GM12892 (cell line): Measurements from ENCODE around the gene SNRNP70.

Source experiments
- DNase-seq: peaks from one replicate; pipeline ENCODE4 v3.0.0; 2011; ENCODE audit not compliant: insufficient read length
- FAIRE-seq: peaks from 2 replicates; lab custom pipeline; 2011; peaks lifted over from hg19 to GRCh38; lab: Jason Lieb, UNC
- POLR2A ChIP-seq: IDR thresholded peaks from 2 replicates; pipeline ENCODE4 v1.6.1; 2011; ENCODE audit warnings: low read depth, low read length, control low read depth
- POLR2AphosphoS5 ChIP-seq: IDR thresholded peaks from 2 replicates; pipeline ENCODE4 v1.6.1; 2011; ENCODE audit warnings: low read depth, low read length, control low read depth
- TAF1 ChIP-seq: IDR thresholded peaks from 2 replicates; pipeline ENCODE4 v1.6.1; 2011; ENCODE audit warnings: low read depth, mild to moderate bottlenecking, control low read depth, low read length, borderline replicate concordance

The SNRNP70 gene

DNA sequence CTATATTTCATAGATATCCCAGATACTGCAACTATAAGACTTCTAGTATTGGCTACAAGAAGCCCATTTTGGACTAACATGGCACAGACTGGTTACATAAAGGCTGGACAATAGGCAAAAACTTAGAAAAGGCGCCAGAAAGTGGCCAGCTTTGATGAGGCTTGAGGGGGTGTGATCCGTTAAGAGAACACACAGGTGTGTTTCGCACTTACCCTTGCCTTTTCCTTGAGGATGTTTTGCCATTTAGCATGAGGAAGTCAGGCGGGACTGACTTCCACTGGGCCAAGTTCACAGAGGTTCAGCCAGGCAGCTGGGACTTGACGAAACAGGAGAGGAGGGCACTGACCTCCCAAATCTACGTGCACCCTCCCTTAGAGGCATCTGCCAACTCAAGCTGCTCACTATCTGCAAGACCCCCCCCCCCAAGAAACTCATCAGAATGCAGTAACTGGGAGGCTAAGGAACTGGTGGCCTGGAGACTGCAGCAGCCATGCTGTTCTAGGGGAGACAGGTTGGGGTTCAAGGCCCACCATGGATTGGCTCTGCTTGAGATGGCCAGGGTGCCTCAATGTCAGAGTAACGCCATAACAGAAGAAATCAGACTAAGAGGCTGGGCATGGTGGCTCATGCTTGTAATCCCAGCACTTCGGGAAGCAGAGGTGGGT, 24.4 kb downstream of the SNRNP70 start:
- no peak for DNase-seq
- TF ChIP-seq POLR2AphosphoS5: no peak; the same call in 1 of the 2 replicates
- no peak for TF ChIP-seq TAF1
- TF ChIP-seq POLR2A: no peak
- FAIRE-seq: no peak

DNA sequence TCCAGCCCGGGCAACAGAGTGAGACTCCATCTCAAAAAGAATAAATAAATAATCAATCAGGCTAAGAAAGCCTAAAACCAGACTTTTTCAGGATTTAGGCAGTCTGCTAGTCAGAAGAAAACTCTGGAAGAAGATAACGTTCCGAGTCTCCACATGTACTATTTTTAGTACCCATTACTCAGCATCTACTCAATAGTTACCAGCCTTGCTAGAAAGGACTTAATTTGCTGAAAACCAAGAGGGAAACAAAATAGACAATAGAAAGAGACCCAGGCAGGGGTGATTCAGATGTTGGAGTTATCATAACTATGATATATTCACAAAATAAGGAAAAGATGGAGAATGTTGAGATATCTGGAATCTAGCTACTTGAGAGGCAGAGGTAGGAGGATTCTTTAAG, 25.3 kb downstream of the SNRNP70 start:
- FAIRE-seq (no peak), DNase-seq (no peak)
- TF ChIP-seq TAF1: no peak
- TF ChIP-seq POLR2AphosphoS5: no peak
- TF ChIP-seq POLR2A: no peak

DNA sequence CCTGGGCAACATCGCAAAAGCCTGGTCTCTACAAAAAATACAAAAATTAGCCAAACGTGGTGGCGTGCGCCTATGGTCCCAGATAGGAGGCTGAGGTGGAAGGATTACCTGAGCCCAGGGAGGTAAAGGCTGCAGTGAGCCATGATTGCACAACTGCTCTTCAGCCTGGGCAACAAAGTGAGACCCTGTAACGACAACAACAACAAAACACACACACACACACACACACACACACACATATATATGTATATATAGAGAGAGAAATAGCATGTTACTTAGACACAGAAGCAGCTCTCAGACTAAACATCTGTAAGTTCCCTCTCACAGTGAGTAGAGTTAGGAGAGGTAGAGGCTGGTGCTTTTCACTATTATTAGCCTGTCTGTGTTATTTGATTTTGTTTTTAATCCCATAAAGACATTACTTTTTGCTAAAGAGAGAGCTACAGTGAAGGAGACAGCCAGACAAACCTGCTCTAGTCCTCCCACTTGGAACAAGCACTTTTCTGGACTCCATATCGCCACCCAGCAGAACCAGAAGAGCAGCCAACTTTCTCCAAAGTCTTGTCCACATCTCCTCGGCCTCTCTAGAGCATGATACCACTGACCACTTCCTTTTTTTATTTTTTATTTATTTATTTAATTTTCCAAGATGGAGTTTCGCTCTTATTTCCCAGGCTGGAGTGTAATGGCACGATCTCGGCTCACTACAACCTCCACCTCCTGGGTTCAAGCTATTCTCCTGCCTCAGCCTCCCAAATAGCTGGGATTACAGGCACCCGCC, 26.2 kb downstream of the SNRNP70 start:
- DNase-seq (no peak), FAIRE-seq (no peak)
- TF ChIP-seq TAF1 (no peak), POLR2A (0 out of 2 replicates have a peak, but pooled peaks have one; percentile 24), POLR2AphosphoS5 (no peak)

GRCh38 chr19:49113762-49114629, 28.7 kb downstream of the SNRNP70 start, which contains the start of gene LIN7B:
LIN7B (plus strand) TSS chr19:49114370; CDS start chr19:49114405, 35 bp downstream.
- peak; percentile 93 for DNase-seq
- FAIRE-seq: peak; percentile 78
- TF ChIP-seq POLR2A: no peak
- no peak for TF ChIP-seq TAF1
- no peak for TF ChIP-seq POLR2AphosphoS5

GRCh38 chr19:49114630-49115363, 29.5 kb downstream of the SNRNP70 start:
- FAIRE-seq (no peak), DNase-seq (no peak)
- no peak for TF ChIP-seq POLR2AphosphoS5
- TF ChIP-seq POLR2A: no peak
- TF ChIP-seq TAF1: no peak

DNA sequence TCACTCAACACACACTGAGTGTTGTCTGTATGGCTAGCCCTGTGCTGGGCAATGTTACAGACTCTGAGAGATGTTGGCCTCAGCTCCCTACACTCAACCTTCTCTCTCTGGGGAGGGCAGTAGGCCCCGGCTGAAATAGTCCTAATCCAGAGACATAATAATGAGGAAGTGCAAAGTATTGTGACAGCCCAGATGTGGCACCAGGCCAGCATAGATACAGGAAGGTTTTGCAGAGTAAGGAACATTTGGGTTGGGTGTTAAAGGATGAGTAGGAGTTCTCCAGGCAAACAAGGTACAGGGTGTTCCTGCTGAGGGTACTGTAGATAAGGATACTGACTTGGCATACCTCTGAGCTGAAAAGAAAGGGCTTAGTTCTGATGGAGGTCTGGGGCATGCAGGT, 31.3 kb downstream of the SNRNP70 start:
- no peak for TF ChIP-seq POLR2AphosphoS5
- no peak for FAIRE-seq
- no peak for DNase-seq

- FAIRE-seq (no peak), DNase-seq (no peak)
- no peak for TF ChIP-seq TAF1
- no peak for TF ChIP-seq POLR2A
- no peak for TF ChIP-seq POLR2AphosphoS5
These were observed 32.7 kb downstream of the SNRNP70 start for GRCh38 chr19:49117677-49118564.

DNA sequence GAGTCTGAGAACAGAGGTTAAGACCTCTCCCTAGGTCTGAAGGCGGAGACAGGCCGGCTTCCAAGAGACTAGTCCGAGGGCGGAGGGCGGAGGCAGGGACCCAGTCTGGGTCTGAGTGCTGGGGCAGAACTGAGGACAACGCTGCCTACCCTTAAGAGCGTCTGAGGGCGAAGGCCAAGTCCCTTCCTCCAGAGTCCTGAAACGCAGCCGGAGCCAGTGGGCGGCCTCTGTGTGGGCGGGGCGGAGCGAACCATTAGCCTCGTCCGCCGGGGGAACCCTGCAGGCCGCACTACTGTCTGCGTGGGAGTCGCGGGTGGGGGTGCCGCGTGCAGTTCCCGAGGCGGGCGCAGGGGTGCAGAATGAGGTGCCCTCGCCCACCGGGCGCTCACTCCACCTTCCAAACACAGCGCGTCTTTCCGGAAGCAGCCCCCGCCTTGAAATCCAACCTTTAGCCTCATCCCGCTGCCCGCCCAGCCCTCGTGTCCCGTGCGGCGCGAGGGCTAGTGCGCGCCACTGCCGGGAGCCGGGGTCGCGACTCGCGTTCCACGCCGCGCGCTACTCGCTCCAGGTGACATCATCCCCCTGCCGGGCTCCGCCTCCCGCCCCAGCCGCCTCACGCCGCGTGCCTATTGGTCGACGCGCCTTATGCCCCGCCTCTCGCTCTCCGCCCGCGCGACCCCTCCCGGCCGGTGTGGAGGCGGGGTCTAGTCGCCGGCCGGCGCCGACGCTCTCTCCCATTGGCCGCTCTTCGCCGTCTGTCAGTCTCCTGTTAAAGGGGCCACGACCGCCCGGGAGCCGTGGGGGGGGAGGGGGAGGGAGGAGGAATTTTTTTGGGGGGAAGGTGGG, 33.5 kb downstream of the SNRNP70 start, which contains the start of gene C19orf73:
Gene C19orf73 (minus strand): TSS at position 579 of the 846 bp plus-strand sequence. CDS start 121 bp downstream, at position 458.
- TF ChIP-seq TAF1 (no peak), POLR2AphosphoS5 (no peak; the same call in 1 of the 2 replicates), POLR2A (peak; percentile 66; the same call in 1 of the 2 replicates)
- DNase-seq (peak; percentile 96), FAIRE-seq (peak; percentile 99)

- DNase-seq (no peak), FAIRE-seq (peak; percentile 48)
- TF ChIP-seq POLR2A (no peak), TAF1 (no peak), POLR2AphosphoS5 (no peak)
These were observed 34.4 kb downstream of the SNRNP70 start, which contains the start of gene PPFIA3 for GRCh38 chr19:49119411-49120324. PPFIA3 (plus strand) TSS chr19:49119544; CDS start chr19:49127874, 8,330 bp downstream.
